Astrocyte (in vitro differentiated cells and primary cell): ENCODE measurements around the gene USP49. TPM values are rescaled to one million over a fixed set of nuclear protein-coding genes. Genes with fewer than 3 reads are reported as not detected.

ENCODE experiments used
- DNase-seq: peaks from one replicate; pipeline ENCODE4 v3.0.0-alpha.2; 2010; ENCODE audit warnings: low read depth
- FAIRE-seq: peaks from 2 replicates; lab custom pipeline; 2011; peaks lifted over from hg19 to GRCh38; lab: Jason Lieb, UNC
- H2AFZ ChIP-seq: 2 replicates; pipeline ENCODE4 v1.6.0; 2012; ENCODE audit warnings: low read depth, low read length, inconsistent platforms
- H3K27ac ChIP-seq: 2 replicates; pipeline ENCODE4 v1.5.1; 2011; ENCODE audit warnings: low read depth, low read length, inconsistent platforms
- H3K27me3 ChIP-seq: 2 replicates; pipeline ENCODE4 v1.6.0; 2011; ENCODE audit warnings: low read length, inconsistent platforms; ENCODE audit not compliant: insufficient read depth
- H3K36me3 ChIP-seq: 2 replicates; pipeline ENCODE4 v1.5.1; 2011; ENCODE audit warnings: low read length, inconsistent platforms; ENCODE audit not compliant: insufficient read depth
- H3K4me1 ChIP-seq: 2 replicates; pipeline ENCODE4 v1.5.1; 2011; ENCODE audit warnings: low read length, inconsistent platforms; ENCODE audit not compliant: insufficient read depth
- H3K4me2 ChIP-seq: 2 replicates; pipeline ENCODE4 v1.6.0; 2012; ENCODE audit warnings: low read length, inconsistent platforms
- H3K4me3 ChIP-seq: 2 replicates; pipeline ENCODE4 v1.5.1; 2011; ENCODE audit warnings: low read depth, mild to moderate bottlenecking, low read length, inconsistent platforms; ENCODE audit not compliant: insufficient read depth
- H3K79me2 ChIP-seq: 2 replicates; pipeline ENCODE4 v1.6.0; 2012; ENCODE audit warnings: mild to moderate bottlenecking, low read length, inconsistent platforms; ENCODE audit not compliant: insufficient read depth
- H3K9ac ChIP-seq: 2 replicates; pipeline ENCODE4 v1.6.0; 2012; ENCODE audit warnings: mild to moderate bottlenecking, low read length, inconsistent platforms
- H3K9me3 ChIP-seq: 2 replicates; pipeline ENCODE4 v1.5.1; 2012; ENCODE audit warnings: low read depth, mild to moderate bottlenecking, low read length, inconsistent platforms; ENCODE audit not compliant: insufficient read depth
- H4K20me1 ChIP-seq: 2 replicates; pipeline ENCODE4 v1.6.0; 2012; ENCODE audit warnings: low read length, inconsistent platforms; ENCODE audit not compliant: insufficient read depth
- H3K27ac Mint-ChIP-seq: one replicate; pipeline ENCODE4 v1.8.0; 2021; ENCODE audit warnings: mild to moderate bottlenecking, mixed read lengths; ENCODE audit not compliant: unreplicated experiment
- H3K27me3 Mint-ChIP-seq: one replicate; pipeline ENCODE4 v1.8.0; 2021; ENCODE audit warnings: low read depth, mixed read lengths; ENCODE audit not compliant: unreplicated experiment
- H3K36me3 Mint-ChIP-seq: one replicate; pipeline ENCODE4 v1.8.0; 2021; ENCODE audit warnings: low read depth, mixed read lengths; ENCODE audit not compliant: unreplicated experiment
- H3K4me1 Mint-ChIP-seq: one replicate; pipeline ENCODE4 v1.8.0; 2021; ENCODE audit warnings: low read depth, mixed read lengths; ENCODE audit not compliant: unreplicated experiment
- H3K4me3 Mint-ChIP-seq: one replicate; pipeline ENCODE4 v1.8.0; 2021; ENCODE audit warnings: mild to moderate bottlenecking, moderate library complexity, mixed read lengths; ENCODE audit not compliant: unreplicated experiment
- H3K9me3 Mint-ChIP-seq: one replicate; pipeline ENCODE4 v1.8.0; 2021; ENCODE audit warnings: mild to moderate bottlenecking, mixed read lengths; ENCODE audit not compliant: unreplicated experiment
- CTCF ChIP-seq: IDR thresholded peaks from 2 replicates; pipeline ENCODE4 v1.5.1; 2011; ENCODE audit warnings: low read depth, mild to moderate bottlenecking, inconsistent platforms, low read length, moderate library complexity; ENCODE audit not compliant: insufficient read depth
- EZH2 ChIP-seq: IDR thresholded peaks from 2 replicates; pipeline ENCODE4 v1.6.1; 2012; ENCODE audit warnings: mild to moderate bottlenecking, low read length, inconsistent platforms; ENCODE audit not compliant: insufficient read depth
- total RNA-seq: library from RNA; stranded (reverse); gene quantifications from 2 replicates; pipeline ENCODE4 v1.2.1, GENCODE V29; 2021

USP49 gene
- total RNA-seq, 1 donor from 2014 or later, result 5.5 TPM

- H3K9ac ChIP-seq, result peak overlapping the region; percentile 90
- FAIRE-seq, result no peak
Observed at GRCh38 chr6:41942067-41942851, 47.1 kb upstream of the USP49 start.

GRCh38 chr6:41941280-41942066, 46.3 kb upstream of the USP49 start, which contains the start of gene CCND3:
CCND3 (minus strand) TSS chr6:41941808; CDS start chr6:41941649, 159 bp downstream.
- Histone ChIP-seq H3K27ac (peak within 1 kb of the TSS; percentile 70), H3K9ac (peak within 1 kb of the TSS; percentile 90), H3K4me1 (peaks cover 23% of the 10 kb centered on the region), H3K9me3 (no peaks in the 10 kb centered on the region), H3K79me2 (peaks cover 41% of the 10 kb centered on the region), H3K4me3 (peak within 1 kb of the TSS; percentile 97), H3K36me3 (peaks cover 4% of the 10 kb centered on the region), H3K27me3 (no peaks in the 10 kb centered on the region), H2AFZ (peak within 1 kb of the TSS; percentile 88), H4K20me1 (peaks cover 38% of the 10 kb centered on the region), H3K4me2 (peak within 1 kb of the TSS; percentile 92)
- Mint-ChIP-seq H3K4me1 (peaks cover 25% of the 10 kb centered on the region), H3K27me3 (no peaks in the 10 kb centered on the region), H3K36me3 (peaks cover 6% of the 10 kb centered on the region), H3K9me3 (no peaks in the 10 kb centered on the region), H3K27ac (peak within 1 kb of the TSS; percentile 78), H3K4me3 (peak within 1 kb of the TSS; percentile 95)
- TF ChIP-seq CTCF (no peak), EZH2 (no peak)
- FAIRE-seq (no peak), DNase-seq (peak; percentile 88)

More at GRCh38 chr6:41942067-41942851, 47.1 kb upstream of the USP49 start:
- Histone ChIP-seq H3K79me2 (peaks cover 41% of the 10 kb centered on the region), H3K36me3 (no peaks in the 10 kb centered on the region), H4K20me1 (peaks cover 31% of the 10 kb centered on the region), H3K4me2 (peak overlapping the region; percentile 92), H3K4me1 (peaks cover 23% of the 10 kb centered on the region), H3K27me3 (no peaks in the 10 kb centered on the region), H2AFZ (peak overlapping the region; percentile 78), H3K4me3 (peak overlapping the region; percentile 97), H3K9me3 (no peaks in the 10 kb centered on the region), H3K27ac (peak overlapping the region; percentile 70)
- TF ChIP-seq CTCF (no peak), EZH2 (no peak)
- no peak for DNase-seq
- H3K27me3 Mint-ChIP-seq, result no peaks in the 10 kb centered on the region
- peak overlapping the region; percentile 78 for H3K27ac Mint-ChIP-seq
- peaks cover 5% of the 10 kb centered on the region for H3K36me3 Mint-ChIP-seq
- H3K9me3 Mint-ChIP-seq, result no peaks in the 10 kb centered on the region
- H3K4me3 Mint-ChIP-seq, result peak overlapping the region; percentile 85
- H3K4me1 Mint-ChIP-seq, result peaks cover 23% of the 10 kb centered on the region
